ENCODE results near the gene DDX18.
"Not testable (repeated sequence)": the region's sequence is repeated elsewhere in the genome, so short reads cannot be mapped to it uniquely, and the experiment has no call there.

The DDX18 gene

DNA sequence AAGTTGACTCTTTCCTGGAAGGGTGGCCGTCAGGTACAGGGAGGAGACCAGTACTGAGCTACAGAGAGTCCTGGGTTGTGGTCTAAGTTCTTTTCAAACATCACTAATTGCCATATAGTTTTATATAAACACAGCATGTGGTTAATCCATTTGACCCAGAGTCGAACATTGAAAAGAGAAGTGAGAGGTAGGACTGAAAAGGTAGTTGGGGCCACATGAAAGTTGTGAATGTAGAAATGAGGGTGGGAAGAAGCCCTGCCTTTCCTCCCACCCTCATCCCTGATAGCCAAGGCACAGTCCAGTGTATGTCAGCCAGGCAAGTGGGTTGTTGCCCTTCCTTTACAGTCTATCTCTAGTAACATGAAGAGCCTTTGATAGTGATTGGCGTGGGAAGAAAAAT, 4.4 kb downstream of the DDX18 start:
- peaks cover 59% of the 10 kb centered on the region for H3K4me1 Mint-ChIP-seq (ENCODE audit: low read depth)

DNA sequence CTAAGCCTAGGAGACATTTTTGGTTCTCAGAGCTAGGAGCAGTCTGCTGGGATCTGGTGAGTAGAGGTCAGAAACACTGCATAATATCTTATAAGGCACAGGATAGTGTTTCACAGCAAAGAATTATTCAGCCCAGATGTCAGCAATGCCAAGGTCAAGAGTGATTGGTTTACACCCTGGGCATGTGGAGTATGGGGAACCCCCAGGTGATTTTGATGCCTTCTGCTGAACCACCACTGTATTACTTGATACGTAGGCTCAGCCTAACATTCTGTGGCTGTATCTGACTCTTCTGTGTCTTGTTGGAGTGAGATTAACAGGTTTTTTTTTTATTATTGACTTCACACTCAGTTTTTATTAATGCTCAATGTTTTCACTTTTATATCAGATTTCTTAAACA, 6.0 kb downstream of the DDX18 start:
- H3K27me3 Mint-ChIP-seq, result no peaks in the 10 kb centered on the region

More for the DNA sequence above, 4.4 kb downstream of the DDX18 start:
- H3K4me3 Mint-ChIP-seq, result no peak overlapping the region
- DNase-seq, result no peak
- peak overlapping the region; percentile 87 for H3K27ac Mint-ChIP-seq
- H3K27me3 Mint-ChIP-seq, result no peaks in the 10 kb centered on the region
- no peaks in the 10 kb centered on the region for H3K9me3 Mint-ChIP-seq
- H3K36me3 Mint-ChIP-seq (ENCODE audit: low read depth), result peaks cover 94% of the 10 kb centered on the region

GRCh38 chr2:117825437-117825836, 10.9 kb downstream of the DDX18 start:
- no peaks in the 10 kb centered on the region for H3K9me3 Mint-ChIP-seq
- no peaks in the 10 kb centered on the region for H3K27me3 Mint-ChIP-seq
- H3K27ac Mint-ChIP-seq, result no peak overlapping the region
- DNase-seq, result no peak
- H3K4me3 Mint-ChIP-seq, result no peak overlapping the region
- H3K36me3 Mint-ChIP-seq (ENCODE audit: low read depth), result peaks cover 100% of the 10 kb centered on the region
- peaks cover 13% of the 10 kb centered on the region for H3K4me1 Mint-ChIP-seq (ENCODE audit: low read depth)

More for the DNA sequence above, 6.0 kb downstream of the DDX18 start:
- H3K36me3 Mint-ChIP-seq (ENCODE audit: low read depth), result peaks cover 99% of the 10 kb centered on the region
- no peak for DNase-seq
- peaks cover 59% of the 10 kb centered on the region for H3K4me1 Mint-ChIP-seq (ENCODE audit: low read depth)
- H3K9me3 Mint-ChIP-seq, result no peaks in the 10 kb centered on the region
- peak overlapping the region; percentile 15 for H3K4me3 Mint-ChIP-seq
- peak overlapping the region; percentile 87 for H3K27ac Mint-ChIP-seq

DNA sequence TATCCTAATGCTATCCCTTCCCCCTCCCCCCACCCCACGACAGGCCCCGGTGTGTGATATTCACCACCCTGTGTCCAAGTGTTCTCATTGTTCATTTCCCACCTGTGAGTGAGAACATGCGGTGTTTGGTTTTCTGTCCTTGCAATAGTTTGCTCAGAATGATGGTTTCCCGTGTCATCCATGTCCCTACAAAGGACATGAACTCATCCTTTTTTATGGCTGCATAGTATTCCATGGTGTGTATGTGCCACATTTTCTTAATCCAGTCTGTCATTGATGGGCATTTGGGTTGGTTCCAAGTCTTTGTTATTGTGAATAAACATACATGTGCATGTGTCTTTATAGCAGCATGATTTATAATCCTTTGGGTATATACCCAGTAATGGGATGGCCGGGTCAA, 13.0 kb downstream of the DDX18 start:
- H3K27me3 Mint-ChIP-seq; DNase-seq; H3K9me3 Mint-ChIP-seq; H3K4me1 Mint-ChIP-seq (ENCODE audit: low read depth); H3K4me3 Mint-ChIP-seq: not testable (repeated sequence)
- Mint-ChIP-seq H3K36me3 (ENCODE audit: low read depth) (peaks cover 100% of the 10 kb centered on the region), H3K27ac (peak overlapping the region; percentile 64)

DNA sequence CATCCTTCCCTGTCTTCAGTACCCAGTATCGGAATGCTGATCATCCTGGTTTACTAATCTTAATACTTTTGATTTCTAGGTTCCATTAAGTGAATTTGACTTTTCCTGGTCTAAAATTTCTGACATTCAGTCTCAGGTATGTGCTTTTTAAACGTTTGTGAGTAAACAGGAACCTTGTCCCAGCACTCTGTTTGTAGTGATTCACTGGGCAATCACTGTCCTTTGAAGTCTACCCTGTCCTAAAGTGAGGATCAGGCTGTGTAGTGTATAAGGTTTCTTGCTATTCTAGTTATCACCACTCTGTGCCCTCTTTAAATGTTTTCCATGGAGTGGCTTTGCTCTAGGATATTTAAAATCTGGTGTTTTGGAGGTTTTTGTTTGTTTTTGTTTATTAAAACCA, 14.4 kb downstream of the DDX18 start:
- no peaks in the 10 kb centered on the region for H3K9me3 Mint-ChIP-seq
- H3K27me3 Mint-ChIP-seq, result no peaks in the 10 kb centered on the region
- H3K36me3 Mint-ChIP-seq (ENCODE audit: low read depth), result peaks cover 100% of the 10 kb centered on the region
- H3K4me1 Mint-ChIP-seq (ENCODE audit: low read depth), result peaks cover 2% of the 10 kb centered on the region
- no peak overlapping the region for H3K4me3 Mint-ChIP-seq
- peak overlapping the region; percentile 75 for H3K27ac Mint-ChIP-seq
- DNase-seq, result no peak

- no peaks in the 10 kb centered on the region for H3K27me3 Mint-ChIP-seq
- peaks cover 16% of the 10 kb centered on the region for H3K4me1 Mint-ChIP-seq (ENCODE audit: low read depth)
- no peak overlapping the region for H3K27ac Mint-ChIP-seq
- H3K36me3 Mint-ChIP-seq (ENCODE audit: low read depth), result peaks cover 89% of the 10 kb centered on the region
- H3K9me3 Mint-ChIP-seq, result no peaks in the 10 kb centered on the region
- H3K4me3 Mint-ChIP-seq, result no peak overlapping the region
- no peak for DNase-seq
These were observed 17.8 kb downstream of the DDX18 start for GRCh38 chr2:117832332-117832731.

GRCh38 chr2:117832905-117833613, 18.6 kb downstream of the DDX18 start:
- DNase-seq, result no peak

DNA sequence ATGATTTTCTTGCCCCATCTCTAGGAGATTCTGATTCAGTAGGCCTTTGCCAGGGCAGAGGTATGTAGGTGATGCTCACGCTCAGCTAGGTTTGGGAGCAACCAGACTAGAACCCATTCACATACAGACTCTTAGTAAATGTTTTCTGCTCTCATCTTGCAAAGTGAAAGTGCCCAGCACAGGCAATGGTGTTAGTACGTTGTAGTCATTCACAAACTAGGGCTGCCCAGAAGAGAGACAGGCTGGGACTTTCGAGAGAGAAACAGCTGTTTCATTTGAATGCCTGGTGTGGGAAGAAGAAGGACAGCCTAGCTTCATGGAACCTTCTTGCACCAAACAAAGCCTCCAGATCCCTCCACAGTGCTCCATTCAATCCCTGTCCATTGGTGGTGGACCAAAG, 19.4 kb downstream of the DDX18 start:
- peaks cover 14% of the 10 kb centered on the region for H3K4me1 Mint-ChIP-seq (ENCODE audit: low read depth)

More at GRCh38 chr2:117832905-117833613, 18.6 kb downstream of the DDX18 start:
- Mint-ChIP-seq H3K36me3 (ENCODE audit: low read depth) (peaks cover 89% of the 10 kb centered on the region), H3K4me3 (no peak overlapping the region), H3K4me1 (ENCODE audit: low read depth) (peaks cover 14% of the 10 kb centered on the region), H3K27ac (peak overlapping the region; percentile 33), H3K9me3 (no peaks in the 10 kb centered on the region), H3K27me3 (no peaks in the 10 kb centered on the region)

DNA sequence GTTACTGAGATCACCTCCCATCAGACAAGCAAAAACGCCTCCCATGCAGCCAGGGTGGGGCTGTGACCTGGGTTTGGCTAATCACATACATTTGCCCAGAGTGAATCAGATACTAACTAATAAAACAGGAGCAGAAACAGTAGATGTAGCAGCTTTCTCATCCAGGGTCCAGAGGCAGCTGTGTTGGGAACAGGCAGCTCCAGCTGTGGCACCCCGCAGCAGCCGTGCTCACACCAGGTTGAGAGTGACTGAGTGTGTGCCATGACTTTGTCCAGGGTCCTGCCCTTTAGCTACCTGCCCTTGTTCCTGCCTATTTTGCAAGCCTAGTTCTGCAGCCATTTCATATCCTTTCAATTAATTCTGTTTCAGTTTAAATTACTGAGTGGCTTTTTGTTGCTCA, 20.5 kb downstream of the DDX18 start:
- no peaks in the 10 kb centered on the region for H3K9me3 Mint-ChIP-seq
- H3K4me1 Mint-ChIP-seq (ENCODE audit: low read depth), result peaks cover 14% of the 10 kb centered on the region
- H3K27ac Mint-ChIP-seq, result peak overlapping the region; percentile 34
- no peaks in the 10 kb centered on the region for H3K27me3 Mint-ChIP-seq
- DNase-seq, result no peak
- peak overlapping the region; percentile 1 for H3K4me3 Mint-ChIP-seq
- peaks cover 80% of the 10 kb centered on the region for H3K36me3 Mint-ChIP-seq (ENCODE audit: low read depth)

More for the DNA sequence above, 19.4 kb downstream of the DDX18 start:
- Mint-ChIP-seq H3K27ac (peak overlapping the region; percentile 22), H3K27me3 (no peaks in the 10 kb centered on the region), H3K36me3 (ENCODE audit: low read depth) (peaks cover 86% of the 10 kb centered on the region), H3K9me3 (no peaks in the 10 kb centered on the region), H3K4me3 (no peak overlapping the region)
- no peak for DNase-seq

GRCh38 chr2:117835990-117836760, 21.7 kb downstream of the DDX18 start:
- Mint-ChIP-seq H3K4me1 (ENCODE audit: low read depth) (peaks cover 14% of the 10 kb centered on the region), H3K36me3 (ENCODE audit: low read depth) (peaks cover 71% of the 10 kb centered on the region), H3K27ac (peak overlapping the region; percentile 64), H3K4me3 (peak overlapping the region; percentile 67), H3K27me3 (no peaks in the 10 kb centered on the region), H3K9me3 (no peaks in the 10 kb centered on the region)
- peak; percentile 67 for DNase-seq

- Mint-ChIP-seq H3K9me3 (no peaks in the 10 kb centered on the region), H3K36me3 (ENCODE audit: low read depth) (no peaks in the 10 kb centered on the region), H3K27me3 (peaks cover 34% of the 10 kb centered on the region), H3K27ac (no peak overlapping the region), H3K4me3 (no peak overlapping the region), H3K4me1 (ENCODE audit: low read depth) (no peaks in the 10 kb centered on the region)
- DNase-seq, result no peak
These were observed 30.8 kb downstream of the DDX18 start for GRCh38 chr2:117845304-117845703.

DNA sequence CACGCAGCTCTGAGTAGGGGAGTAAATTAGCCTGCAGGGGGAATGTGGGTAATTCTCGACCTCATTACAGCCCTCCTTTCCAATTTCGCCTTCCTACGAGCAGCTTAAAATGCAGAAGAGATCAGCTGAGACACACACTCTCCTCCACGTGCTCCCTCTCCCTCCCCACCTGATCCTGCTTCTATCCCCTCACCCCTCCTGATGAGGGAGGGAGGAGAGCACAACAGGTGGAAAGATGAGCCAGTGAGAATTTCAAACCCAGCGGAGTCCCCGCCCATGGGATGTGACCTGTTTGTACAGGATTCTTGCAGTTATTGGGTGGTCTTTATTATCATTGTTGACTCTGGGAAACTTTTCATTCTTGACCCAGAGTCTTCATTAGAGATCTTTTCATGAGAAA, 35.5 kb downstream of the DDX18 start:
- Mint-ChIP-seq H3K9me3 (no peaks in the 10 kb centered on the region), H3K4me3 (no peak overlapping the region), H3K27ac (no peak overlapping the region), H3K4me1 (ENCODE audit: low read depth) (no peaks in the 10 kb centered on the region), H3K27me3 (peaks cover 70% of the 10 kb centered on the region), H3K36me3 (ENCODE audit: low read depth) (no peaks in the 10 kb centered on the region)
- DNase-seq, result no peak

- Mint-ChIP-seq H3K36me3 (ENCODE audit: low read depth) (no peaks in the 10 kb centered on the region), H3K4me3 (no peak overlapping the region), H3K4me1 (ENCODE audit: low read depth) (no peaks in the 10 kb centered on the region), H3K9me3 (no peaks in the 10 kb centered on the region), H3K27ac (no peak overlapping the region), H3K27me3 (peaks cover 70% of the 10 kb centered on the region)
- DNase-seq, result no peak
These were observed 36.0 kb downstream of the DDX18 start for GRCh38 chr2:117850461-117850860.

DNA sequence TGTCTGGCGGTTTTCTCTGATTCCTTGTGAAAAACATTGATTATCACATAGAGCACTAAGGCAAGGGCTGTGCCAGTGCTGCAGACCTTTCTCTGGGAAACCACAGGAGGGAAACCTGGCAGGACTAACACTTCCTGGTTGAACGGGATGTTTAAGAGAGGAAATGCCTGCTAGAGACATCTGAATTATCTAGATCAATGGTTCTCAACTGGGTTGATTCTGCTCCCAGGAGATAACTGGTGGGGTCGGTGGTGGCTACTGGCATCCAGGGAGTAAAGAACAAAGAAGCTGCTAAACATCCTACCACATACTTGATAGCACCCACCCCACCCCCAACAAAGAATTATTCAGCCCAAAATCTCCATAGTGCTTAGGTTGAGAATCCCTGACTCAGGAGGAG, 37.5 kb downstream of the DDX18 start:
- H3K27ac Mint-ChIP-seq, result no peak overlapping the region
- no peaks in the 10 kb centered on the region for H3K4me1 Mint-ChIP-seq (ENCODE audit: low read depth)
- no peak overlapping the region for H3K4me3 Mint-ChIP-seq
- H3K9me3 Mint-ChIP-seq, result no peaks in the 10 kb centered on the region
- H3K36me3 Mint-ChIP-seq (ENCODE audit: low read depth), result no peaks in the 10 kb centered on the region
- DNase-seq, result no peak
- peaks cover 65% of the 10 kb centered on the region for H3K27me3 Mint-ChIP-seq

DNA sequence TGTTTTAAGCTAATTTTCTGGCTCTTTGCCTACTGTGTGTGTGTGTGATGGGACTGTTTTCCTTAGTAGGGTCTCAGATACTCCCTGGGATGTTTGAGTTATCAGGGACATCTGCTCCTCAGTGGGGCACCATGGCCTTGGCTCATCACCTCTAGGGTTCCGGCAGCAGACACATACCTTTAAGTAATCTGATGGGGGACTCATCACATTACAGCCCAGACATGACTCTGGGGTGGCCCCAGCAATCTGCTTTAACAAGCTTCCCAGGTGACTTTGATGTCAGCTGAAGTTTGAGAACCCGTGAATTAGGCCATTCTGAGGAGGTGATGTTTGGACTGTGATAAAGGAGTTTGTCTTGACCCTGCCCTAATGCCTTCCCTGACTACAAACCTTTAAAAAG, 38.8 kb downstream of the DDX18 start:
- H3K9me3 Mint-ChIP-seq, result no peaks in the 10 kb centered on the region
- H3K36me3 Mint-ChIP-seq (ENCODE audit: low read depth), result no peaks in the 10 kb centered on the region
- no peak overlapping the region for H3K27ac Mint-ChIP-seq
- H3K4me3 Mint-ChIP-seq, result no peak overlapping the region
- no peak for DNase-seq
- H3K27me3 Mint-ChIP-seq, result peaks cover 55% of the 10 kb centered on the region
- H3K4me1 Mint-ChIP-seq (ENCODE audit: low read depth), result no peaks in the 10 kb centered on the region

Measured in activated T-cell treated with anti-CD3 and anti-CD28 coated beads, Interleukin-2, amount 50 U/mL, for 24 hours (primary cell).